DND-41 (cell line): ENCODE measurements around the gene TIMM29.

Experiments
- ATAC-seq: fragments of 200-7000 bp; cut with Tn5 transposase; 3 replicates; pipeline ENCODE4 v1.9.1; 2021; ENCODE audit warnings: low read depth; ENCODE audit not compliant: insufficient read depth
- DNase-seq: peaks from one replicate; pipeline ENCODE4 v3.0.0-alpha.2; 2020
- H2AFZ ChIP-seq: 2 replicates; pipeline ENCODE4 v1.6.0; 2012; ENCODE audit warnings: low read depth, low read length
- H3K27ac ChIP-seq: 2 replicates; pipeline ENCODE4 v1.5.1; 2012; ENCODE audit warnings: low read length, inconsistent platforms
- H3K27me3 ChIP-seq: fragments of 200-600 bp; sonication (generic); 2 replicates; pipeline ENCODE4 v1.6.0; 2012; ENCODE audit warnings: low read length, mild to moderate bottlenecking, inconsistent platforms; ENCODE audit not compliant: insufficient read depth, poor library complexity
- H3K36me3 ChIP-seq: 2 replicates; pipeline ENCODE4 v1.5.1; 2012; ENCODE audit warnings: low read length, inconsistent platforms; ENCODE audit not compliant: insufficient read depth
- H3K4me1 ChIP-seq: 2 replicates; pipeline ENCODE4 v1.5.1; 2012; ENCODE audit warnings: mild to moderate bottlenecking, low read length; ENCODE audit not compliant: insufficient read depth
- H3K4me2 ChIP-seq: 2 replicates; pipeline ENCODE4 v1.6.0; 2012; ENCODE audit warnings: mild to moderate bottlenecking, moderate library complexity, low read length, inconsistent platforms; ENCODE audit not compliant: insufficient read depth
- H3K4me3 ChIP-seq, 2 experiments: fragments of 200-600 bp in 1 of 2; shearing (Covaris generic) in 1 of 2; 2 replicates each; pipeline ENCODE4 v1.5.1; 2012 to 2016; ENCODE audit warnings: inconsistent platforms in 2 of 2, low read length in 2 of 2, mild to moderate bottlenecking in 2 of 2, low read depth in 1 of 2, moderate library complexity in 1 of 2
- H3K79me2 ChIP-seq: 2 replicates; pipeline ENCODE4 v1.6.0; 2012; ENCODE audit warnings: low read length, inconsistent platforms; ENCODE audit not compliant: insufficient read depth
- H3K9ac ChIP-seq: 2 replicates; pipeline ENCODE4 v1.6.0; 2012; ENCODE audit warnings: low read depth, mild to moderate bottlenecking, inconsistent platforms, low read length, moderate library complexity
- H3K9me3 ChIP-seq: 2 replicates; pipeline ENCODE4 v1.5.1; 2012; ENCODE audit warnings: low read length, moderate library complexity, mild to moderate bottlenecking, inconsistent platforms; ENCODE audit not compliant: insufficient read depth, severe bottlenecking
- H4K20me1 ChIP-seq: 2 replicates; pipeline ENCODE4 v1.6.0; 2012; ENCODE audit warnings: low read length; ENCODE audit not compliant: insufficient read depth
- EZH2 ChIP-seq: IDR thresholded peaks from 3 replicates; pipeline ENCODE4 v1.6.1; 2012; ENCODE audit warnings: borderline replicate concordance, low read depth, mild to moderate bottlenecking, moderate library complexity, low read length, inconsistent platforms; ENCODE audit not compliant: severe bottlenecking
- TF ChIP-seq, protein P1 (sequence below): IDR thresholded peaks from 2 replicates; pipeline ENCODE4 v1.5.1; 2012; ENCODE audit warnings: borderline replicate concordance, low read length, moderate library complexity, mild to moderate bottlenecking; ENCODE audit not compliant: poor library complexity, severe bottlenecking; ENCODE audit errors: extremely low read depth

The TIMM29 gene

DNA sequence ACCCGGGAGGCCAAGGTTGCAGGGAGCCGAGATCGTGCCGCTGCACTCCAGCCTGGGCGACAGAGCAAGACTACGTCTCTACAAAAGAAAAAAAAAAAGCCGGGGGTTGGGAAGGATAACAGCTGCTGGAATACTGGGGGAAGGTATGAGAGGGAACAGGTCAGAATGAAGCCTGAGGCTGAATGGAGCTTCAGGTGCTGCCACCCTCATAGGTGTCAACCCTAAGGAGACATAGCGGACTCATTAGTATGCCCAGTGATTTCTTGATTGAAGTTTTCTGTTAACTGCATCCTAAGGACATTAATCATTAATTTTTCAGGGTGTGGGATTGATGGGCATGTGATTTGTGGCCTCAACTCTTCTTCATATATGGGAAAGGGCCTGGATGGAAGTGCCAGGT lies 38.2 kb downstream of the TIMM29 start:
- peaks cover 47% of the 10 kb centered on the region for H3K4me1 ChIP-seq
- DNase-seq (no peak), ATAC-seq (no peak)
- TF ChIP-seq, protein P1, sequence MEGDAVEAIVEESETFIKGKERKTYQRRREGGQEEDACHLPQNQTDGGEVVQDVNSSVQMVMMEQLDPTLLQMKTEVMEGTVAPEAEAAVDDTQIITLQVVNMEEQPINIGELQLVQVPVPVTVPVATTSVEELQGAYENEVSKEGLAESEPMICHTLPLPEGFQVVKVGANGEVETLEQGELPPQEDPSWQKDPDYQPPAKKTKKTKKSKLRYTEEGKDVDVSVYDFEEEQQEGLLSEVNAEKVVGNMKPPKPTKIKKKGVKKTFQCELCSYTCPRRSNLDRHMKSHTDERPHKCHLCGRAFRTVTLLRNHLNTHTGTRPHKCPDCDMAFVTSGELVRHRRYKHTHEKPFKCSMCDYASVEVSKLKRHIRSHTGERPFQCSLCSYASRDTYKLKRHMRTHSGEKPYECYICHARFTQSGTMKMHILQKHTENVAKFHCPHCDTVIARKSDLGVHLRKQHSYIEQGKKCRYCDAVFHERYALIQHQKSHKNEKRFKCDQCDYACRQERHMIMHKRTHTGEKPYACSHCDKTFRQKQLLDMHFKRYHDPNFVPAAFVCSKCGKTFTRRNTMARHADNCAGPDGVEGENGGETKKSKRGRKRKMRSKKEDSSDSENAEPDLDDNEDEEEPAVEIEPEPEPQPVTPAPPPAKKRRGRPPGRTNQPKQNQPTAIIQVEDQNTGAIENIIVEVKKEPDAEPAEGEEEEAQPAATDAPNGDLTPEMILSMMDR, result no peak
- no peak for TF ChIP-seq EZH2
- H3K9me3 ChIP-seq, result no peaks in the 10 kb centered on the region
- no peak overlapping the region for H3K27ac ChIP-seq
- peaks cover 12% of the 10 kb centered on the region for H3K36me3 ChIP-seq
- H3K4me2 ChIP-seq, result no peak overlapping the region
- no peaks in the 10 kb centered on the region for H3K27me3 ChIP-seq
- H4K20me1 ChIP-seq, result peaks cover 80% of the 10 kb centered on the region
- no peak overlapping the region for H2AFZ ChIP-seq
- H3K9ac ChIP-seq, result no peak overlapping the region
- peaks cover 99% of the 10 kb centered on the region for H3K79me2 ChIP-seq
- H3K4me3 ChIP-seq, result no peak overlapping the region

DNA sequence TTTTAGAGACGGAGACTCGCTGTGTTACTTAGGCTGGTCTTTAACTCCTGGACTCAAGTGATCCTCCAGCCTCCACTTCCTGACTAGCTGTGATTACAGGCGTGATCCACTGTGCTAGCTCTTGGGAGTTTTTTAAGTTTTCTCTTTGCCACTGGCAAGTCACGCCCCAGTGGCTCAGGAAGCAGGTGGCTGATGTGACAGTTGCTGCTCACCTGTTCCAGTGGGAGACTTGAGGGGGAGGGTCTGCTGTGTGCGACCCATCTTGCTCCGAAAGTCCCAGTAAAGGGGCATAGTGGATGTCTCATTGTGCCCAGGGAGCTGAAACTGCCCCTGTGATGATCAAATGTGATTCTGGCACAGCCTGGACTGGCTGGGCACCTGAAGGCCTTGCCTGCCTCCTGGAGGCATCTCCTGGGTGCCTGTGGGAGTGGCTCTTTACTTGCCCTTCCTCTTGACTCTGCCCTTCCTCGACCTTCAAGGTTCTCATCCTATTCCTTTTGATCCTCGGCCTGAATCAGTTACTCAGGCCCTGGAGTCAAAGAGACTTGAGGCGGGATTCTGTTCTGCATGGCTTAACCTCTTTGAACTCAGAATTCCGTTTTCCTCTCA lies 40.0 kb downstream of the TIMM29 start:
- H3K4me2 ChIP-seq, result no peak overlapping the region
- ATAC-seq (0 out of 3 replicates have a peak, but pooled peaks have one; percentile 32), DNase-seq (peak; percentile 21)
- no peak overlapping the region for H3K4me3 ChIP-seq
- no peak overlapping the region for H2AFZ ChIP-seq
- peaks cover 29% of the 10 kb centered on the region for H3K4me1 ChIP-seq
- H3K27ac ChIP-seq, result peak overlapping the region; percentile 56
- H4K20me1 ChIP-seq, result peaks cover 80% of the 10 kb centered on the region
- H3K27me3 ChIP-seq, result no peaks in the 10 kb centered on the region
- H3K9me3 ChIP-seq, result no peaks in the 10 kb centered on the region
- TF ChIP-seq EZH2, result no peak
- TF ChIP-seq, protein P1, result no peak
- no peak overlapping the region for H3K9ac ChIP-seq
- H3K79me2 ChIP-seq, result peaks cover 97% of the 10 kb centered on the region
- peaks cover 13% of the 10 kb centered on the region for H3K36me3 ChIP-seq

DNA sequence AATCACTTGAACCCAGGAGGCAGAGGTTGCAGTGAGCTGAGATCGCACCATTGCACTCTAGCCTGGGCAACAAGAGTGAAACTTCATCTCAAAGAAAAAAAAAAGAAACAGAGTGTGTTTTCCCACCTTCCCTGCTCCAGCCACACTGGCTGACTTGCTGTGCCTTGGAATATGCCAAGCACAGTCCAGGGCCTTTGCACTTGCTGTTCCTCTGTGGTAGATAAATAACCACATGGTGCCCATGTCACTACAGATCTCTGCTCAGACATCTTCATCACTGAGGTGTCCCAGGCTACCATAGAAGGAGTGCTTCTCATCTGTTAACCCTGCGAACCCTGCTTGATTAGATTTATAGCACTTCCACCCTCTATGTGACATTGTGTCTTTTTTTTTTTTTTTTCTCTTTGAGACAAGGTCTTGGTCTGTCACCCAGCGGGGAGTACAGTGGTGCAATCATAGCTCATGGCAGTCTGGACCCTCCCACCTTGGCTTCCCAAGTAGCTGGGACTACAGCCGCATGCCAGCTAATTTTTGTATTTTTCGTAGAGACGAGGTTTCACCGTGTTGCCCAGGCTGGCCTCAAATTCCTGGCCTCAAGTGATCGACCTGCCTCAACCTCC lies 42.6 kb downstream of the TIMM29 start:
- TF ChIP-seq EZH2, result no peak
- TF ChIP-seq, protein P1, result no peak
- Histone ChIP-seq H3K4me2 (no peak overlapping the region), H4K20me1 (peaks cover 84% of the 10 kb centered on the region), H3K9ac (no peak overlapping the region), H3K27ac (no peak overlapping the region), H3K27me3 (no peaks in the 10 kb centered on the region), H3K9me3 (no peaks in the 10 kb centered on the region), H3K36me3 (peaks cover 19% of the 10 kb centered on the region), H3K4me1 (peaks cover 14% of the 10 kb centered on the region; the same call in 1 of the 2 replicates), H2AFZ (no peak overlapping the region), H3K79me2 (peaks cover 96% of the 10 kb centered on the region), H3K4me3 (no peak overlapping the region)
- no peak for DNase-seq
- no peak for ATAC-seq
